Measurements from ENCODE around the gene C10orf95. TPM values are rescaled to one million over a fixed set of nuclear protein-coding genes. Genes with fewer than 3 reads are reported as not detected.
A peak's percentile ranks its signal among the peaks of the same experiment; 100 is the strongest.
"Not testable (repeated sequence)": the region's sequence is repeated elsewhere in the genome, so short reads cannot be mapped to it uniquely, and the experiment has no call there.

Gene C10orf95
- 0.06 TPM in 1 of 2 replicates, not detected in the other for total RNA-seq (2014; rRNA removed)
- polyA plus RNA-seq (2012), result not detected

GRCh38 chr10:102451105-102451969, at the start of gene C10orf95:
Gene C10orf95 (minus strand): TSS chr10:102451543. CDS start chr10:102451093, 450 bp downstream.
- DNase-seq (ENCODE audit: low read depth), result no peak

GRCh38 chr10:102500686-102501085, 49.3 kb upstream of the C10orf95 start:
- DNase-seq (ENCODE audit: low read depth), result not testable (repeated sequence)

- DNase-seq (ENCODE audit: low read depth), result no peak
Measured at GRCh38 chr10:102499356-102499755, 48.0 kb upstream of the C10orf95 start.

- no peak for DNase-seq (ENCODE audit: low read depth)
Measured at GRCh38 chr10:102497545-102497944, 46.2 kb upstream of the C10orf95 start.

GRCh38 chr10:102493771-102494170, 42.4 kb upstream of the C10orf95 start:
- DNase-seq (ENCODE audit: low read depth), result no peak

- DNase-seq (ENCODE audit: low read depth), result peak; percentile 38
Measured at GRCh38 chr10:102492983-102493382, 41.6 kb upstream of the C10orf95 start.

- DNase-seq (ENCODE audit: low read depth), result no peak
Measured at GRCh38 chr10:102492344-102492939, 41.1 kb upstream of the C10orf95 start.

GRCh38 chr10:102491136-102491535, 39.8 kb upstream of the C10orf95 start:
- no peak for DNase-seq (ENCODE audit: low read depth)

- DNase-seq (ENCODE audit: low read depth), result no peak
Measured at GRCh38 chr10:102485093-102485784, 33.9 kb upstream of the C10orf95 start.

GRCh38 chr10:102484021-102484420, 32.7 kb upstream of the C10orf95 start:
- no peak for DNase-seq (ENCODE audit: low read depth)

GRCh38 chr10:102480396-102480795, 29.1 kb upstream of the C10orf95 start:
- DNase-seq (ENCODE audit: low read depth), result no peak

GRCh38 chr10:102479651-102480050, 28.3 kb upstream of the C10orf95 start:
- DNase-seq (ENCODE audit: low read depth), result no peak

GRCh38 chr10:102476466-102477141, 25.3 kb upstream of the C10orf95 start:
- no peak for DNase-seq (ENCODE audit: low read depth)

- no peak for DNase-seq (ENCODE audit: low read depth)
Measured at GRCh38 chr10:102475451-102476040, 24.2 kb upstream of the C10orf95 start.

- no peak for DNase-seq (ENCODE audit: low read depth)
Measured at GRCh38 chr10:102473445-102474331, 22.3 kb upstream of the C10orf95 start.

GRCh38 chr10:102470579-102471546, 19.5 kb upstream of the C10orf95 start:
- no peak for DNase-seq (ENCODE audit: low read depth)

- peak; percentile 71 for DNase-seq (ENCODE audit: low read depth)
Measured at GRCh38 chr10:102468683-102469082, 17.3 kb upstream of the C10orf95 start.

- DNase-seq (ENCODE audit: low read depth), result no peak
Measured at GRCh38 chr10:102467971-102468438, 16.7 kb upstream of the C10orf95 start.

- no peak for DNase-seq (ENCODE audit: low read depth)
Measured at GRCh38 chr10:102467318-102467717, 16.0 kb upstream of the C10orf95 start.
